DOHH2 (cell line): Measurements from ENCODE around the gene PKIG.

Source experiments
- H3F3A ChIP-seq: fragments of 200-600 bp; sonication (generic), shearing (Covaris generic); 2 replicates; pipeline ENCODE4 v1.6.0; 2016; ENCODE audit warnings: antibody characterized with exemption, mild to moderate bottlenecking; ENCODE audit not compliant: control insufficient read depth, insufficient read depth
- H3K27ac ChIP-seq: fragments of 200-600 bp; sonication (generic); 2 replicates; pipeline ENCODE4 v1.5.1; 2014; ENCODE audit warnings: low read depth, mild to moderate bottlenecking, low read length, moderate library complexity
- H3K27me3 ChIP-seq: fragments of 200-600 bp; sonication (generic); 2 replicates; pipeline ENCODE4 v1.6.1; 2014; ENCODE audit warnings: mild to moderate bottlenecking, low read length, mixed read lengths; ENCODE audit not compliant: control insufficient read depth
- H3K36me3 ChIP-seq: fragments of 200-600 bp; sonication (generic); 2 replicates; pipeline ENCODE4 v1.6.1; 2014; ENCODE audit warnings: mild to moderate bottlenecking, low read length, moderate library complexity, mixed read lengths; ENCODE audit not compliant: control insufficient read depth
- H3K4me1 ChIP-seq: fragments of 200-600 bp; sonication (generic); 2 replicates; pipeline ENCODE4 v1.6.1; 2014; ENCODE audit warnings: mild to moderate bottlenecking, low read length, mixed read lengths; ENCODE audit not compliant: control insufficient read depth
- H3K4me2 ChIP-seq: fragments of 200-600 bp; sonication (generic); 2 replicates; pipeline ENCODE4 v1.6.0; 2014; ENCODE audit warnings: mild to moderate bottlenecking, low read length, moderate library complexity
- H3K4me3 ChIP-seq: fragments of 200-600 bp; sonication (generic); 2 replicates; pipeline ENCODE4 v1.5.1; 2014; ENCODE audit warnings: mild to moderate bottlenecking, low read length, mixed read lengths
- H3K79me2 ChIP-seq: fragments of 200-600 bp; sonication (generic); 2 replicates; pipeline ENCODE4 v1.6.1; 2014; ENCODE audit warnings: mild to moderate bottlenecking, low read length, mixed read lengths; ENCODE audit not compliant: control insufficient read depth
- H3K9me2 ChIP-seq: fragments of 200-600 bp; sonication (generic); replicated peaks from 2 replicates; pipeline ENCODE4 v1.6.1; 2014; ENCODE audit warnings: mild to moderate bottlenecking, low read length, mixed read lengths; ENCODE audit not compliant: control insufficient read depth
- H3K9me3 ChIP-seq: fragments of 200-600 bp; sonication (generic); 2 replicates; pipeline ENCODE4 v1.6.1; 2014; ENCODE audit warnings: antibody characterized with exemption, low read length, mixed read lengths; ENCODE audit not compliant: control insufficient read depth, insufficient read depth
- H4K20me1 ChIP-seq: fragments of 200-600 bp; sonication (generic); 2 replicates; pipeline ENCODE4 v1.6.0; 2014; ENCODE audit warnings: low read depth, mild to moderate bottlenecking, antibody characterized with exemption, low read length, moderate library complexity; ENCODE audit not compliant: control insufficient read depth, insufficient read depth
- EZH2phosphoT487 ChIP-seq: fragments of 200-600 bp; sonication (generic); IDR thresholded peaks from 2 replicates; pipeline ENCODE4 v1.6.1; 2017; ENCODE audit warnings: borderline replicate concordance, mild to moderate bottlenecking, antibody characterized with exemption, low read length, moderate library complexity, mixed read lengths
- TF ChIP-seq, protein P1 (sequence below): fragments of 200-600 bp; sonication (generic); IDR thresholded peaks from one replicate; pipeline ENCODE4 v1.5.1; 2014; ENCODE audit warnings: antibody characterized with exemption, mild to moderate bottlenecking, low read depth, low read length; ENCODE audit not compliant: poor library complexity, severe bottlenecking

Gene PKIG

DNA sequence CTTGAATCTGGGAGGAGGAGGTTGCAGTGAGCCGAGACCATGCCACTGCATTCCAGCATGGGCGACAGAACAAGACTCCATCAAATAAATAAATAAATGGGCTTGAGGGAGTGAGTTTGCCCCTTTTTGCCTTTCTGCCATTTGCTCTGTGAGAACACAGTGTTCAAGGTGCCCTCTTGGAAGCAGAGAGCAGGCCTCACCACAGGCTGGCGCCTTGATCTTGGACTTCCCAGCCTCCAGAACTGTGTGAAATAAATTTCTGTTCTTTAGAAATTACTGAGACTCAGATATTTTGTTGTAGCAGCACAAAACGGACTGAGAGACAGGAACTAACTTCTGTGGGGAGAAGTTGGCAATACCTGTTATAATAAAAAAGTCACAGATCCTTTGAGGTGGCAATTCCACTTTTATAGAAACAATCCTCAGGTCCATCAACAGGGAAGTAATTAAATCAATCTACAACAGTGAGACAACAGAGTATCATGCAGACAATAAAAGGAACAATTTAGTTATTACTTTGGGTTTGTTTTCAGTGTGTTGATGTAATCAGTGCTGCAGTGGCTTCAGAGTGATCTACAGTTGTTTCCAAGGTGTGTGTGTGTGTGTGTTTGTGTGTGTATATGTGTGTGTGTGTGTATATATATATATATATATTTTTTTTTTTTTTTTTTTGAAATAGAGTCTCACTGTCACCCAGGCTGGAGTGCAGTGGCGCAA, 24.5 kb downstream of the PKIG start:
- peaks cover 29% of the 10 kb centered on the region for H3K4me1 ChIP-seq
- peaks cover 15% of the 10 kb centered on the region for H3F3A ChIP-seq
- H3K36me3 ChIP-seq: peaks cover 16% of the 10 kb centered on the region
- no peaks in the 10 kb centered on the region for H3K9me2 ChIP-seq
- no peaks in the 10 kb centered on the region for H4K20me1 ChIP-seq
- no peak overlapping the region for H3K4me3 ChIP-seq
- H3K27ac ChIP-seq: no peak overlapping the region
- H3K9me3 ChIP-seq: no peaks in the 10 kb centered on the region
- no peak overlapping the region for H3K4me2 ChIP-seq
- H3K79me2 ChIP-seq: peaks cover 31% of the 10 kb centered on the region
- no peaks in the 10 kb centered on the region for H3K27me3 ChIP-seq
- no peak for TF ChIP-seq EZH2phosphoT487

DNA sequence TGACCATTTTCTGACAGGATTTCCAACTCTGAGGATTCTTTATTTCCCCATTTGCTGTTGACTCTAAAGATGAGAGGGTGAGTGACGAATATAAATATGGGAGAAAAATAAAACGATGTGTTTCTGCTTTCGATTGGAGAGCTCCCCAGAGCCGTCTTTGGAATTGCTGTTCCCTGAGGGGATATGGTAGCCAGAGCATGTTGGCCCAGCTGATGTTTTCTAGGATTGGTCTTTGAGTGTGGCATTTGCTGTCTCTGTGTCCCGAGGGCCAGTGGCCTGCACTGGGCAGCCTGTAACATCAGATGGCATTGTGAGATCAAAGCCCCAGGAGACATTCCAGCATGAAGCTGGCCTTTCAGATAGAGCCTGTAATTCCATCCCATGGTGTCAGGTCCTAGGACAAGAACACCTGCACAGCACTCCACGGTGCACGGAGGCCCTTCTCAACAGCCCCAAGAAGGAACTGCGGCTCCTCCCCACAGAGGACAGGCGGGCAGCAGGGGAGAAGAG, 26.7 kb downstream of the PKIG start:
- Histone ChIP-seq H3K79me2 (peaks cover 38% of the 10 kb centered on the region), H3K4me3 (peak overlapping the region; percentile 67; the same call in 1 of the 2 replicates), H3K9me3 (no peaks in the 10 kb centered on the region), H3K36me3 (peaks cover 29% of the 10 kb centered on the region), H4K20me1 (no peaks in the 10 kb centered on the region), H3K27me3 (no peaks in the 10 kb centered on the region), H3K4me1 (peaks cover 27% of the 10 kb centered on the region), H3K9me2 (no peaks in the 10 kb centered on the region), H3F3A (peaks cover 15% of the 10 kb centered on the region), H3K4me2 (peak overlapping the region; percentile 88), H3K27ac (no peak overlapping the region)
- TF ChIP-seq EZH2phosphoT487: no peak
- TF ChIP-seq, protein P1, sequence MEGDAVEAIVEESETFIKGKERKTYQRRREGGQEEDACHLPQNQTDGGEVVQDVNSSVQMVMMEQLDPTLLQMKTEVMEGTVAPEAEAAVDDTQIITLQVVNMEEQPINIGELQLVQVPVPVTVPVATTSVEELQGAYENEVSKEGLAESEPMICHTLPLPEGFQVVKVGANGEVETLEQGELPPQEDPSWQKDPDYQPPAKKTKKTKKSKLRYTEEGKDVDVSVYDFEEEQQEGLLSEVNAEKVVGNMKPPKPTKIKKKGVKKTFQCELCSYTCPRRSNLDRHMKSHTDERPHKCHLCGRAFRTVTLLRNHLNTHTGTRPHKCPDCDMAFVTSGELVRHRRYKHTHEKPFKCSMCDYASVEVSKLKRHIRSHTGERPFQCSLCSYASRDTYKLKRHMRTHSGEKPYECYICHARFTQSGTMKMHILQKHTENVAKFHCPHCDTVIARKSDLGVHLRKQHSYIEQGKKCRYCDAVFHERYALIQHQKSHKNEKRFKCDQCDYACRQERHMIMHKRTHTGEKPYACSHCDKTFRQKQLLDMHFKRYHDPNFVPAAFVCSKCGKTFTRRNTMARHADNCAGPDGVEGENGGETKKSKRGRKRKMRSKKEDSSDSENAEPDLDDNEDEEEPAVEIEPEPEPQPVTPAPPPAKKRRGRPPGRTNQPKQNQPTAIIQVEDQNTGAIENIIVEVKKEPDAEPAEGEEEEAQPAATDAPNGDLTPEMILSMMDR: no peak

DNA sequence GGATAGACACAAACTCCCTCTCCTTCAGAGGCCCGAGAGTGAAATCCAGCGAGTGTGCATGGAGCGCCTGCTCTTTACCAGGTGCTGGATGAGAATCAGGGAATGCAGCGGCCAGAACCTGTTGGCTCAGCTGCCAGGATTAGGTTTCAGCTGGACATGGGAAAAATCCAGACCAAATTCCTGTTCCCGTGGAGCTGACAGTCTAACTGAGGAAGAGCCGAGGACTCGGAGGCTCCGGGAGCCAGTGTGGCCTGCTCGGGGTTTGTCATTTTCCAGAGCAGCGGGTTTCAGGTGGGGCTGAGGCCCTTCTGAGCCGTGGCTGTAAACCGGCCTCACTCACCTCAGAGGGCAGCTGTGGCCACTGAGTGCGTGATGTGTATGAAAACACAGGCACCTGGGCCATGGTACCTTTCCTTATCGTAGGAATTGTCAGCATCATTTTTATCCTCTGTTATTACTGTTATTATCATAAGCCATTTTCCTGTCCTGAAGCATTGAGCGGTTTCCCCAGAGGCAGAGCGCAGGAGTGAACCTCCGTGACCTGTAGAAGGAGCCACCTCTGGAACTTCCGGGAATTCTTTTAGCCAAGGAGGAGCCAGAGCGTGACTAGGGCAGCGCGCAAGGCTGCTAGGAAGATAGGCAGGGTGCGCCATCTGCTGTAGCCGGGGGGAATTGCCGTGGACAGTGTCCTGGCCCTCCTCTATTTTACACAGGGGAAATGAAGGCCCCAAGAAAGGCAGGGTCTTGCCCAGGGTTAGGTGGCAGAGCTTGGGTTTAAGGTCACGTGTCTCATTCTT, 27.3 kb downstream of the PKIG start:
- Histone ChIP-seq H3K9me2 (no peaks in the 10 kb centered on the region), H3K4me1 (peaks cover 27% of the 10 kb centered on the region), H3K9me3 (no peaks in the 10 kb centered on the region), H3K79me2 (peaks cover 38% of the 10 kb centered on the region), H3K4me3 (peak overlapping the region; percentile 67), H3K27ac (peak overlapping the region; percentile 57), H3K27me3 (no peaks in the 10 kb centered on the region), H3K36me3 (peaks cover 36% of the 10 kb centered on the region), H3F3A (peaks cover 15% of the 10 kb centered on the region), H3K4me2 (peak overlapping the region; percentile 88), H4K20me1 (no peaks in the 10 kb centered on the region)
- no peak for TF ChIP-seq EZH2phosphoT487
- TF ChIP-seq, protein P1: peak; percentile 98
